DOHH2 (cell line): ENCODE data around the gene HORMAD2.
"Not testable (repeated sequence)": the region's sequence is repeated elsewhere in the genome, so short reads cannot be mapped to it uniquely, and the experiment has no call there.

Experiments used
- H3F3A ChIP-seq: fragments of 200-600 bp; sonication (generic), shearing (Covaris generic); 2 replicates; pipeline ENCODE4 v1.6.0; 2016; ENCODE audit warnings: antibody characterized with exemption, mild to moderate bottlenecking; ENCODE audit not compliant: control insufficient read depth, insufficient read depth
- H3K27ac ChIP-seq: fragments of 200-600 bp; sonication (generic); 2 replicates; pipeline ENCODE4 v1.5.1; 2014; ENCODE audit warnings: low read depth, mild to moderate bottlenecking, low read length, moderate library complexity
- H3K27me3 ChIP-seq: fragments of 200-600 bp; sonication (generic); 2 replicates; pipeline ENCODE4 v1.6.1; 2014; ENCODE audit warnings: mild to moderate bottlenecking, low read length, mixed read lengths; ENCODE audit not compliant: control insufficient read depth
- H3K36me3 ChIP-seq: fragments of 200-600 bp; sonication (generic); 2 replicates; pipeline ENCODE4 v1.6.1; 2014; ENCODE audit warnings: mild to moderate bottlenecking, low read length, moderate library complexity, mixed read lengths; ENCODE audit not compliant: control insufficient read depth
- H3K4me1 ChIP-seq: fragments of 200-600 bp; sonication (generic); 2 replicates; pipeline ENCODE4 v1.6.1; 2014; ENCODE audit warnings: mild to moderate bottlenecking, low read length, mixed read lengths; ENCODE audit not compliant: control insufficient read depth
- H3K4me2 ChIP-seq: fragments of 200-600 bp; sonication (generic); 2 replicates; pipeline ENCODE4 v1.6.0; 2014; ENCODE audit warnings: mild to moderate bottlenecking, low read length, moderate library complexity
- H3K4me3 ChIP-seq: fragments of 200-600 bp; sonication (generic); 2 replicates; pipeline ENCODE4 v1.5.1; 2014; ENCODE audit warnings: mild to moderate bottlenecking, low read length, mixed read lengths
- H3K79me2 ChIP-seq: fragments of 200-600 bp; sonication (generic); 2 replicates; pipeline ENCODE4 v1.6.1; 2014; ENCODE audit warnings: mild to moderate bottlenecking, low read length, mixed read lengths; ENCODE audit not compliant: control insufficient read depth
- H3K9me2 ChIP-seq: fragments of 200-600 bp; sonication (generic); replicated peaks from 2 replicates; pipeline ENCODE4 v1.6.1; 2014; ENCODE audit warnings: mild to moderate bottlenecking, low read length, mixed read lengths; ENCODE audit not compliant: control insufficient read depth
- H3K9me3 ChIP-seq: fragments of 200-600 bp; sonication (generic); 2 replicates; pipeline ENCODE4 v1.6.1; 2014; ENCODE audit warnings: antibody characterized with exemption, low read length, mixed read lengths; ENCODE audit not compliant: control insufficient read depth, insufficient read depth
- H4K20me1 ChIP-seq: fragments of 200-600 bp; sonication (generic); 2 replicates; pipeline ENCODE4 v1.6.0; 2014; ENCODE audit warnings: low read depth, mild to moderate bottlenecking, antibody characterized with exemption, low read length, moderate library complexity; ENCODE audit not compliant: control insufficient read depth, insufficient read depth
- CTCF ChIP-seq: fragments of 200-600 bp; sonication (generic); IDR thresholded peaks from one replicate; pipeline ENCODE4 v1.5.1; 2014; ENCODE audit warnings: antibody characterized with exemption, mild to moderate bottlenecking, low read depth, low read length; ENCODE audit not compliant: poor library complexity, severe bottlenecking
- EZH2phosphoT487 ChIP-seq: fragments of 200-600 bp; sonication (generic); IDR thresholded peaks from 2 replicates; pipeline ENCODE4 v1.6.1; 2017; ENCODE audit warnings: borderline replicate concordance, mild to moderate bottlenecking, antibody characterized with exemption, low read length, moderate library complexity, mixed read lengths

HORMAD2 gene

GRCh38 chr22:30097861-30098260, 17.6 kb downstream of the HORMAD2 start:
- peaks cover 15% of the 10 kb centered on the region for H3K9me3 ChIP-seq

GRCh38 chr22:30100770-30101169, 20.5 kb downstream of the HORMAD2 start:
- H3K4me3 ChIP-seq, H4K20me1 ChIP-seq, H3F3A ChIP-seq, H3K27ac ChIP-seq, H3K36me3 ChIP-seq, H3K79me2 ChIP-seq, H3K9me3 ChIP-seq, H3K27me3 ChIP-seq, H3K9me2 ChIP-seq: not testable (repeated sequence)
- H3K4me1 ChIP-seq: peaks cover 20% of the 10 kb centered on the region
- H3K4me2 ChIP-seq: peak overlapping the region; percentile 24

More at GRCh38 chr22:30097861-30098260, 17.6 kb downstream of the HORMAD2 start:
- Histone ChIP-seq H3K27ac (no peak overlapping the region), H3K4me1 (peaks cover 12% of the 10 kb centered on the region), H3K9me2 (no peaks in the 10 kb centered on the region), H3K79me2 (no peaks in the 10 kb centered on the region), H3F3A (no peaks in the 10 kb centered on the region), H3K36me3 (no peaks in the 10 kb centered on the region), H3K4me2 (no peak overlapping the region), H3K4me3 (no peak overlapping the region), H3K27me3 (no peaks in the 10 kb centered on the region; the same call in 1 of the 2 replicates), H4K20me1 (no peaks in the 10 kb centered on the region)
- TF ChIP-seq EZH2phosphoT487: no peak
- TF ChIP-seq CTCF: no peak

- Histone ChIP-seq H3F3A (no peaks in the 10 kb centered on the region), H3K27ac (no peak overlapping the region), H4K20me1 (no peaks in the 10 kb centered on the region), H3K4me3 (no peak overlapping the region), H3K4me1 (peaks cover 26% of the 10 kb centered on the region), H3K27me3 (peaks cover 4% of the 10 kb centered on the region; the same call in 1 of the 2 replicates), H3K79me2 (no peaks in the 10 kb centered on the region), H3K9me3 (no peaks in the 10 kb centered on the region), H3K4me2 (no peak overlapping the region), H3K9me2 (no peaks in the 10 kb centered on the region), H3K36me3 (no peaks in the 10 kb centered on the region)
- TF ChIP-seq EZH2phosphoT487 (no peak), CTCF (no peak)
These were observed 24.4 kb downstream of the HORMAD2 start for GRCh38 chr22:30104501-30105156.

- Histone ChIP-seq H3K4me1 (peaks cover 23% of the 10 kb centered on the region), H3F3A (no peaks in the 10 kb centered on the region), H3K27me3 (peaks cover 4% of the 10 kb centered on the region; the same call in 1 of the 2 replicates), H3K79me2 (no peaks in the 10 kb centered on the region), H3K9me2 (no peaks in the 10 kb centered on the region), H3K9me3 (no peaks in the 10 kb centered on the region), H3K27ac (no peak overlapping the region), H4K20me1 (no peaks in the 10 kb centered on the region), H3K4me3 (no peak overlapping the region), H3K36me3 (no peaks in the 10 kb centered on the region), H3K4me2 (no peak overlapping the region)
- TF ChIP-seq EZH2phosphoT487 (no peak), CTCF (no peak)
These were observed 25.2 kb downstream of the HORMAD2 start for GRCh38 chr22:30105483-30105882.
